ENCODE measurements around the gene RAD51B.

The RAD51B gene

DNA sequence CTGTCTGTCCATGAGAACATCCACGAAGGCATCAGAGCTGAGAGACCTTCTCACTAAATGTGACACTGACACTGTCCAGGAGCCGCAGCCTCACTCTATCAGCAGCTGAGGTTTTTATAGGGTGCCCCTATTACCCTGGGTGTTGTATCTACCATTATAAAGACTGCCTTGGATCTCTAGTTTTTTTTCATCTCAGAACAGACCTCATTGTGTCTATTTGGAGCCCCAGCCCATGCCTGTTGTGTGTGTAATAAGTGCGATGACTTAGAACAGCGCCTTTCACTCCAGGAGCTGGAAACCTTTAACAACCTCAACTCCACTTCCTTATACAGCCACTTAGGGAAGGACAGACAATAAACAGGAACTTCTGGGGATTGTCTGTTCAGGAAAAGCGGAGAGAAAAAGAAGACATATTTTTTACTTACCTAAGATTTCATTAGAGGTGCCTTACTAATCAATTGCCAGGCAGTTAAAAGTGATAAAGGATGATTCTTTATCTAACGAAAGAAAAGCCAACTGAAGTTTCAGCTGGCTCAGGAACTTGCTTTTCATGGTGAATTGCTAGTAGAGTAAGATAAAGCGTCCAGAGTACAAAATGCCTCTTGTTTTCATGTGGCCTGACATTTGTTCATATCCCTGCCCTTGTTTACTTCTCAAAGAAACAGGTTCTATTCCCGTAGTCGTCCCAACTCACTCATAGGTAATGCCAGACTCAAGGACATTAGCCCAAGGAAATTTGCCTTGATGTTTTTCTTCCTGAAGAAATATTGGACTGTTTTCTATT lies 420.6 kb downstream of the RAD51B start:
- DNase-seq (ENCODE audit: low read depth), result no peak
- TF ChIP-seq CTCF (conservative IDR thresholded peaks at IDR 0.05; ENCODE audit: control insufficient read depth, insufficient read depth, low read depth, low read length), result no peak
- no peak overlapping the region for H3K4me3 ChIP-seq (ENCODE audit: control insufficient read depth, low read depth, low read length)

DNA sequence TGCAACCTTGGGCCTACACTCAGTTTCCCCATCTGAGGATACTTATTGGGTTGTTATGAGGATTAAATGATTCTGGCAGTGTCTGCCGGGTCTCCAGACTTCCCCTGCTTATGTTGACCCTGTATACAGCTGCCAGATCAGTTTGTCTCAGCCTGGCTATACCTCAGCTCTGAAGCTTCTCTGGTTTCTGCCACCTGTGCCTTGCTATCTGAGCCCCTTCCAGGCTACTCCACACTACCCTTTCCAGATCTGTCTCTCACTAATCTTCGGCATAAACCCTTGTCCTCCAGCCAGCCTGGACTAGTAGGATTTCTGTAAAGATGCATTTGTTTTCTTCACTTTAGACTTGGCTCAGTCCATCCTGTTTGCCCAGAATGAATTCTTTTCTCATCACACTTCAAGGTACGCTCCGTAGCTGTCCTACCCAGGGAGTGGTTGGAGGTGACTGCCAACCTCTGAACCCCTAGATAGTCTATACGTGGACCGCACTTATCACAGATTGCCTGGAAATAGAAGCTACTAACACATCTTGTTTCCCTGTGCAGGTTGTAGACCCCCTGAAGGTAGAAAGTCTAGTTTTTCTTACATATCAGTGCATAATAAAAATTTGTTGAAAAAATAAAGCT lies 422.4 kb downstream of the RAD51B start:
- DNase-seq (ENCODE audit: low read depth), result no peak
- no peak for TF ChIP-seq CTCF (conservative IDR thresholded peaks at IDR 0.05; ENCODE audit: control insufficient read depth, insufficient read depth, low read depth, low read length)
- H3K4me3 ChIP-seq (ENCODE audit: control insufficient read depth, low read depth, low read length), result no peak overlapping the region

DNA sequence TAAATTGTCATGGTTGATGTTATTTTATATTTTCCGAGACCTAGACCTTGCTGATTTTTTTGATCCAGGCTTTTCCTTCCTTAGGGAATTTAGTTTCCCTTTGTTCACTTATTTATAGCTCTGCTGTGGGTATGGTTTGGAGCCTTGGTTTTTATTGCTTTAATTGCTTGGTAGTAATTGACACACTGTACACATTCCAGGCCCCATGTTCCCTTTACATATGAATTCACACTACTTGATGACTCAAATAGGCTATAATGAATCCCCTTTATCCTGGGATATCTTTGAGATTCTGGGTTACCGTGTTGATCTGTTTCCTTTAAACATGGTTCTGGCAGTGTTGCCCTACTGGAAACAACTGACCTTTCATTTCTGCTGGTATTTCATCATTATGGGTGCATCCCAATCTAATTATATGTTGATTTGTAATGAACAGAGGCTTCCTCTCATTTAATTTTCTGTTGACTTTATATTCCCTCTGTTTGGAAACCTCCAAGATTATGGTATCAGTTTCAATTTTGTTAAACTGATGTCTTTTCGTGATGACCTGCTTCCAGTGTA lies 424.0 kb downstream of the RAD51B start:
- no peak for TF ChIP-seq CTCF (conservative IDR thresholded peaks at IDR 0.05; ENCODE audit: control insufficient read depth, insufficient read depth, low read depth, low read length)
- DNase-seq (ENCODE audit: low read depth), result no peak
- H3K4me3 ChIP-seq (ENCODE audit: control insufficient read depth, low read depth, low read length), result no peak overlapping the region

- TF ChIP-seq CTCF (conservative IDR thresholded peaks at IDR 0.05; ENCODE audit: control insufficient read depth, insufficient read depth, low read depth, low read length), result no peak
- no peak for DNase-seq (ENCODE audit: low read depth)
- H3K4me3 ChIP-seq (ENCODE audit: control insufficient read depth, low read depth, low read length), result no peak overlapping the region
These were observed 424.8 kb downstream of the RAD51B start for GRCh38 chr14:68244262-68244980.

- peak; percentile 61 for DNase-seq (ENCODE audit: low read depth)
These were observed 425.8 kb downstream of the RAD51B start for GRCh38 chr14:68245146-68246073.

More at GRCh38 chr14:68245146-68246073, 425.8 kb downstream of the RAD51B start:
- TF ChIP-seq CTCF (conservative IDR thresholded peaks at IDR 0.05; ENCODE audit: control insufficient read depth, insufficient read depth, low read depth, low read length), result no peak
- no peak overlapping the region for H3K4me3 ChIP-seq (ENCODE audit: control insufficient read depth, low read depth, low read length)

Data from fibroblast of mammary gland (primary cell).